LNCaP clone FGC (cell line): Measurements from ENCODE around the gene KIAA0040.

Source experiments
- DNase-seq: peaks from one replicate; pipeline ENCODE4 v3.0.0-alpha.2; 2011; ENCODE audit warnings: low read depth
- H3K4me3 ChIP-seq: 2 replicates; pipeline ENCODE4 v1.5.1; 2011; ENCODE audit warnings: mild to moderate bottlenecking, low read depth, low read length, control low read depth
- TF ChIP-seq, protein P1 (sequence below): IDR thresholded peaks from 2 replicates; pipeline ENCODE4 v1.5.1; 2012; ENCODE audit warnings: mild to moderate bottlenecking; ENCODE audit not compliant: control insufficient read depth, insufficient read depth; ENCODE audit errors: extremely low read depth

KIAA0040 gene

DNA sequence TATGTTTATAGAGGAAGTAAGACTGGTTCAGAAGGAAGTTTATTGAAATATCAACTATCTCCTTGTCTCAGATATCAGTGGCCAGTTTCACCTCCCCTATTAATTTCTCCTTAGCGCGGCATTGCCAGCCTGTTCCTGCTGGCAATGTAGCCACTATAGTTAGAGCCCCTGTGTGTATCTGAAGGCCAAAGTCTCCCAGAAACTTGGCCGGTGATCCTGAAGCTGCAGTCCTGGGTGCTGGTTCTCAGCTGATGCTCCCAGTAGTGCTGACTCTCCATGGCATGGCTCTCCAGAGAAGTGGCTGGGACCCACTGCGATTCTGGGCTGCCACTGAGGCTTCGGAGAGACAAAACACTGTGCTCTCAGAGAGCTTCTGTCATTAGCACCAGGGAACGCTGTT, 65.0 kb downstream of the KIAA0040 start:
- TF ChIP-seq, protein P1, sequence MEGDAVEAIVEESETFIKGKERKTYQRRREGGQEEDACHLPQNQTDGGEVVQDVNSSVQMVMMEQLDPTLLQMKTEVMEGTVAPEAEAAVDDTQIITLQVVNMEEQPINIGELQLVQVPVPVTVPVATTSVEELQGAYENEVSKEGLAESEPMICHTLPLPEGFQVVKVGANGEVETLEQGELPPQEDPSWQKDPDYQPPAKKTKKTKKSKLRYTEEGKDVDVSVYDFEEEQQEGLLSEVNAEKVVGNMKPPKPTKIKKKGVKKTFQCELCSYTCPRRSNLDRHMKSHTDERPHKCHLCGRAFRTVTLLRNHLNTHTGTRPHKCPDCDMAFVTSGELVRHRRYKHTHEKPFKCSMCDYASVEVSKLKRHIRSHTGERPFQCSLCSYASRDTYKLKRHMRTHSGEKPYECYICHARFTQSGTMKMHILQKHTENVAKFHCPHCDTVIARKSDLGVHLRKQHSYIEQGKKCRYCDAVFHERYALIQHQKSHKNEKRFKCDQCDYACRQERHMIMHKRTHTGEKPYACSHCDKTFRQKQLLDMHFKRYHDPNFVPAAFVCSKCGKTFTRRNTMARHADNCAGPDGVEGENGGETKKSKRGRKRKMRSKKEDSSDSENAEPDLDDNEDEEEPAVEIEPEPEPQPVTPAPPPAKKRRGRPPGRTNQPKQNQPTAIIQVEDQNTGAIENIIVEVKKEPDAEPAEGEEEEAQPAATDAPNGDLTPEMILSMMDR: no peak
- no peak for DNase-seq
- no peak overlapping the region for H3K4me3 ChIP-seq

DNA sequence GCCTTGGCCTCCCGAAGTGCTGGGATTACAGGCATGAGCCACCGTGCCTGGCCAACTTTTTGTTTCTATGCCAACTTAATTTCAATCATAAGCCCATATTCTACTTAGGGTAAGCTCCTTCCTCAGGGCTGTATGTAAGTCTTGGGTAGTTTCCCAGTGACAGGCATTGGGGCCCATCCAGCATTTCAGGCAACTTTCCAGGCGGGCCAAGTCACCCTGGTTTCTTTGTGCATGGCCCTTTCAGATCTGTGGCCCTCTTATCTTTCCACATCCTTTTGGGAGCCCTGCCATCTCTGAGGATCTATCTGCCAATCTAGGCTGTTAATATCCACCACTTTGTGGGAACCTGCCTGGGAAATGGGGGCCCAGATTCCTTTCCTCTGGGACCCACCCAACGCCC, 66.2 kb downstream of the KIAA0040 start:
- TF ChIP-seq, protein P1: no peak

DNA sequence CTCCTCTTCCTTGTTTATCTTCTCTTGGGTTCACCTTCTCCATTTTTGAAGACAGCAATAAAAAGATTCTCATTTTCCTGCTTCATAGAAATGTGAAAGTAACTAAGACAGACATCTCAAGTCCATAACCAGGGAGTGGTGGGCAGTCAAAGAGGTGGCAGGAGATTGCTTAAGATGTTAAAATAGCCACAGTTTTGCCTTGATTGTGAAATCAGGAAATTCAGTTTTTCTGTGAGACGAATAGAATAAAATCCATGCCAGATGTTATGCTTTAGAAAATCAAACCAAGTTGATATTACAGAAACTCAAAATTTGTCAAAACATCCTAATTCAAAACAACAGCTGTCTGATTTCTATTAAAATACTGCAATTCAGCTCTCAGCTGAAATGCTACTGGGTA, 67.7 kb downstream of the KIAA0040 start:
- TF ChIP-seq, protein P1: no peak
- DNase-seq: no peak
- H3K4me3 ChIP-seq: no peak overlapping the region

More for the DNA sequence above, 66.2 kb downstream of the KIAA0040 start:
- no peak for DNase-seq
- no peak overlapping the region for H3K4me3 ChIP-seq

DNA sequence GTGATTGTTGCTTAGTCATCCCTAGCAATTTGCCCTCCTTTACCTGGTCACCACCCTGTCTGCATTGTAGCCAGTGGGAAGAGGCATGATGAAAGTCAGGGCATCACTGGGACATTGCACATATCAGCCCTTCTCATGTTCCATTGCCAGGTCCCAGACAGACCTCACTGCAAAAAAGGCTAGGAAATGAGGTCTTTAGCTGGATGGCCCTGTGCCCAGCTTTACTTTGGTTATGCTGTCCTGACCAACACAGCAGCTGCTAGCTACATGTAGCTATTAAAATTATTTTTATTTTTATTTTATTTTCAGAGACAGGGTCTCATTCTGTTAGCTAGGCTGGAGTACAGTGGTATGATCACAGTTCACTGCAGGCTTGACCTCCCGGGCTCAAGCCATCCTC, 72.1 kb downstream of the KIAA0040 start:
- no peak overlapping the region for H3K4me3 ChIP-seq
- TF ChIP-seq, protein P1: no peak
- DNase-seq: no peak

DNA sequence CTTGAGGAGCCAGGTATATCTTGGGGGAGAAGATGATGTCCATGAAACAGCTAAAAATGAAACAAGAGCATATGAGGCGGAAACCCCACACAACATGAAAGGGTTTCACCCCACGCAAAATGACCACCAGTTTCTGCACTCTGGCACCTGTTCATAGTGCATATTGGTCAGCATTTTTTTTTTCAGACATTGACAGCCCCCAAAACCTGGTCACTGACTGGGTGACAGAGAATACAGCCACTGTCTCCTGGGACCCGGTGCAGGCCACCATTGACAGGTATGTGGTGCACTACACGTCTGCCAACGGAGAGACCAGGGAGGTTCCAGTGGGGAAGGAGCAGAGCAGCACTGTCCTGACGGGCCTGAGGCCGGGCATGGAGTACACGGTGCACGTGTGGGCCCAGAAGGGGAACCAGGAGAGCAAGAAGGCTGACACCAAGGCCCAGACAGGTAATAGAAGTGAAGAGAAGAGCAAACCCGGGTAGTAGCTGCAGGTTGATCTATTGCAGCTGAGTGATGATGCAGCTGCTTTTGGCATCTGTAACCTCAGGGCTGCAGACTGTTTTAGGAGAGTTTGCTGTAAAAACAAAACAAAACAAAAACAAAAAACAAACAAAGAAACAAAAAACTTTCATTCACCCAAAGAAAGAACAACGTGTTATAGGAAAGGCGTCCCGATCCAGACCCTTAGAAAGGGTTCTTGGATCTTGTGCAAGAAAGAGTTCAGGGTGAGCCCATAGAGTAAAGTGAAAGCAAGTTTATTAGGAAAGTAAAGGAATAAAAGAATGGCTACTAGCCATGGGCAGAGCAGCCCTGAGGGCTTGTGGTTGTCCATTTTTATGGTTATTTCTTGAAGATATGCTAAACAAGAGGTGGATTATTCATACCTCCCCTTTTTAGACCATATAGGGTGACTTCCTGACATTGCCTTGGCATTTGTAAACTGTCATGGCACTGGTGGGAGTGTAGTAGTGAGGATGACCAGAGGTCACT, 73.9 kb downstream of the KIAA0040 start:
- H3K4me3 ChIP-seq: no peak overlapping the region
- DNase-seq: no peak
- TF ChIP-seq, protein P1: no peak

DNA sequence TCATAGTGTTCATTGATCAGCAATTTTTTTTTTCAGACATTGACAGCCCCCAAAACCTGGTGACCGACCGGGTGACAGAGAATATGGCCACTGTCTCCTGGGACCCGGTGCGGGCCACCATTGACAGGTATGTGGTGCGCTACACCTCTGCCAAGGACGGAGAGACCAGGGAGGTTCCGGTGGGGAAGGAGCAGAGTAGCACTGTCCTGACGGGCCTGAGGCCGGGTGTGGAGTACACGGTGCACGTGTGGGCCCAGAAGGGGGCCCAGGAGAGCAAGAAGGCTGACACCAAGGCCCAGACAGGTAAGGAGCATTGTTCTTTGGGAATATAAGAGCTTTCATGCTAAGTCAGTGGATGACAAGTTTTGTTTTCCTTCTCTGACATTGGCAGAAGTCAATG, 75.7 kb downstream of the KIAA0040 start:
- DNase-seq: no peak
- TF ChIP-seq, protein P1: no peak
- H3K4me3 ChIP-seq: no peak overlapping the region

DNA sequence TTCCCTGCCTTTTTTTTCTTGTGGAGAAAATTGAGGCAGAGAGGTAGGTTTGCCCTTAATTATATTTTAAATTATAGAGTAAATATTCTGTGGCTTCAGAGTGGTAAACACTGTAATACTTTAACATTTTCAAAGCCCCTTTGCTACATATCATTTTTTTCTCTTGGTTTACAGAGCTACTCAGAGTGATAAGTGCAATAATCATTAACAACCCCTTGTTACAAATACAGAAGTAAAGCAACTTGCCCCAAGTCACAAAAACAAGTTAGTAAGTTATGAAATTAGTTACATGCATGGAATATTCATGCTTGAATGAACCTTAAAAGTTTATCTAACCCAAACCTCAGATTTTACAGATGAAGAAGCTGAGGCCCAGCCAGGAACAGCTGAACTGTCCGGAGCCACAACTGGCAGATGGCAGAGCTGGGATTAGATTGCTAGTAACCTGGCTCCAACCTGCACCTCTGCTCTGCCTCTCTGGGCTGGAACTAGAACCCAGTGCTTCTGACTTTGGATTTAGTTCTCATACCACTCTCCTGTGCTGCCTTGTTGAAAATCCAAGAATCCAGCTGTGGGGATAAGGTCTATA, 76.3 kb downstream of the KIAA0040 start:
- TF ChIP-seq, protein P1: no peak
- no peak for DNase-seq
- no peak overlapping the region for H3K4me3 ChIP-seq
